Stimulated activated CD4-positive, alpha-beta T cell treated with anti-CD3 and anti-CD28 coated beads, Interleukin-4, amount 100 ng/mL, for 1 hour (primary cell): ENCODE data around the gene UMAD1.
"Not testable (repeated sequence)": the region's sequence is repeated elsewhere in the genome, so short reads cannot be mapped to it uniquely, and the experiment has no call there.

Experiments
- DNase-seq: peaks from one replicate; pipeline ENCODE4 v3.0.0-alpha.2; 2020

The UMAD1 gene

GRCh38 chr7:7805511-7806153 lies 165.1 kb downstream of the UMAD1 start:
- no peak for DNase-seq

GRCh38 chr7:7808156-7808555 lies 167.6 kb downstream of the UMAD1 start:
- no peak for DNase-seq

- DNase-seq = no peak
Measured at GRCh38 chr7:7808626-7809025, 168.1 kb downstream of the UMAD1 start.

GRCh38 chr7:7810380-7810779 lies 169.8 kb downstream of the UMAD1 start:
- no peak for DNase-seq

- DNase-seq = no peak
Measured at GRCh38 chr7:7810826-7811225, 170.3 kb downstream of the UMAD1 start.

- no peak for DNase-seq
Measured at GRCh38 chr7:7812112-7812511, 171.6 kb downstream of the UMAD1 start.

- DNase-seq = no peak
Measured at GRCh38 chr7:7815395-7815794, 174.8 kb downstream of the UMAD1 start.

GRCh38 chr7:7816084-7816483 lies 175.5 kb downstream of the UMAD1 start:
- no peak for DNase-seq

GRCh38 chr7:7816816-7817536 lies 176.4 kb downstream of the UMAD1 start:
- DNase-seq = no peak

- DNase-seq = no peak
Measured at GRCh38 chr7:7817748-7818147, 177.2 kb downstream of the UMAD1 start.

GRCh38 chr7:7818179-7818578 lies 177.6 kb downstream of the UMAD1 start:
- DNase-seq = not testable (repeated sequence)

GRCh38 chr7:7819442-7820247 lies 179.1 kb downstream of the UMAD1 start:
- no peak for DNase-seq

- no peak for DNase-seq
Measured at GRCh38 chr7:7820409-7820808, 179.9 kb downstream of the UMAD1 start.

GRCh38 chr7:7820939-7821338 lies 180.4 kb downstream of the UMAD1 start:
- no peak for DNase-seq

- no peak for DNase-seq
Measured at GRCh38 chr7:7821517-7821916, 181.0 kb downstream of the UMAD1 start.

- DNase-seq = not testable (repeated sequence)
Measured at GRCh38 chr7:7825294-7825693, 184.7 kb downstream of the UMAD1 start.

GRCh38 chr7:7829667-7830066 lies 189.1 kb downstream of the UMAD1 start:
- DNase-seq = no peak

- no peak for DNase-seq
Measured at GRCh38 chr7:7830122-7830878, 189.7 kb downstream of the UMAD1 start.

- DNase-seq = no peak
Measured at GRCh38 chr7:7832518-7832917, 192.0 kb downstream of the UMAD1 start.

GRCh38 chr7:7834761-7835160 lies 194.2 kb downstream of the UMAD1 start:
- DNase-seq = no peak

GRCh38 chr7:7841027-7841426 lies 200.5 kb downstream of the UMAD1 start:
- DNase-seq = no peak

GRCh38 chr7:7843240-7843639 lies 202.7 kb downstream of the UMAD1 start:
- no peak for DNase-seq

- DNase-seq = no peak
Measured at GRCh38 chr7:7843972-7844371, 203.4 kb downstream of the UMAD1 start.
